ENCODE results near the gene FAM13A. TPM values are rescaled to one million over a fixed set of nuclear protein-coding genes. Genes with fewer than 3 reads are reported as not detected.

The FAM13A gene
- total RNA-seq, 4 donors from 2014 or later: 58.6 to 365 (median 71.2) TPM

DNA sequence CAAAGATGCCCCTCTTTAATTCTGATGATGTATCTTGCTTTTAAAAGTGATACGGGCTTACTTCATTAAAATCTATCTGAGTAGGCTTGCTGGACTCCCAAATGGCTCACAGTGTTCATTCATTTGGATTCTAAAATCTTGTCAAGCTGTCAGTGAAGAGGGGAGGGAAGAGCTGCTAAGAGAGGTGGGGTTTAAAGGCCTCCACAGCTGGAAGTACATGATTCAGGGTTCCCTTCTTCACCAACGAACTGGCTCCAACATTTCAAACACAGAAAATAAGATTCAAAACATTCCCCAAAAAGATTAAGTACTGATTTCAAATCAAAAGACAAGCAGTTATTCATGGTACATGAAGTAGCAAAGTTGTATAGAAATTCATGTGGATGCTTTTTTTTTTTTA lies 226.4 kb downstream of the FAM13A start:
- no peak overlapping the region for H3K4me3 ChIP-seq
- peaks cover 15% of the 10 kb centered on the region for H3K4me1 ChIP-seq
- H3K9me3 ChIP-seq: no peaks in the 10 kb centered on the region
- DNase-seq (ENCODE audit: low spot score in 2 of 2): no peak
- TF ChIP-seq CTCF (IDR thresholded peaks at IDR 0.05) (no peak), EP300 (IDR thresholded peaks at IDR 0.05) (no peak), POLR2A (IDR thresholded peaks at IDR 0.05) (no peak), POLR2AphosphoS5 (IDR thresholded peaks at IDR 0.05) (no peak)
- H3K27me3 ChIP-seq: no peaks in the 10 kb centered on the region
- WGBS: 68% methylated on average over 2 of the region's 2 CpGs
- no peak overlapping the region for H3K27ac ChIP-seq
- H3K36me3 ChIP-seq: no peaks in the 10 kb centered on the region

DNA sequence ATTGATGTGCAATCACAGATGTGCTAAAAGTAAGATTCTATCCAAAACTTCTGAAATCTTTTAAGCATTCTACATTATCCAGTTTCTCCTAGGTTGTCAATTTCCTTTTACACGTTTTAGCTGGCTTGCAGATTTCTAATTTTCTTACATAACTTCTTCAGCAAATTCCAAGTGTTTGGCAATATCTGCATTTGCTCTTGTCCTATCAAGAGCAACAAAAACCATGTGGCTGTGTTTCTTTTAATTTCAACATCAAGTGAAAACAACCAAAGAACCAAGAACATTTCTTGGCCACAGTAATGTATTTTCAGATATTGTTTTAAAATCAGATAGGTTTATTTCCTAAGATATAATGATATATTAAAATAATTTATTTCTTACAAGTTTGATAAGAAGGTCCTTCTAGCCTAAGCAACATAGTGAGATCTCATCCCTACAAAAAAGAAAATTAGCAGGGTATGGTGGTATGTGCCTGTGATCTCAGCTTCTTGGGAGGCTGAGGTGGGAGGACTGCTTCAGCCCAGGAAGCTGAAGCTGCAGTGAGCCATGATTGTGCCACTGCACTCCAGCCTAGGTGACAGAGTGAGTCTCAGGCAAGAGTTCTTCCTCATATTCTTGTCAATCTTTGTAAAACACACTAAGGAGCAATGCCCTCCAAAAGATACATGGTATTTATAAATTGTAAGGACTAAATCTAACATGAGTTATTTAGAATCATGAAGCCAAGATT lies 228.0 kb downstream of the FAM13A start:
- Histone ChIP-seq H3K27ac (no peak overlapping the region), H3K4me3 (no peak overlapping the region), H3K4me1 (peaks cover 17% of the 10 kb centered on the region), H3K9me3 (no peaks in the 10 kb centered on the region), H3K27me3 (no peaks in the 10 kb centered on the region), H3K36me3 (no peaks in the 10 kb centered on the region)
- no peak for DNase-seq (ENCODE audit: low spot score in 2 of 2)
- 0% methylated on average over 1 of the region's 1 CpG for WGBS
- TF ChIP-seq EP300 (IDR thresholded peaks at IDR 0.05): no peak

- no peak for DNase-seq (ENCODE audit: low spot score in 2 of 2)
- Histone ChIP-seq H3K4me3 (no peak overlapping the region), H3K27me3 (no peaks in the 10 kb centered on the region), H3K9me3 (no peaks in the 10 kb centered on the region), H3K36me3 (no peaks in the 10 kb centered on the region), H3K27ac (no peak overlapping the region), H3K4me1 (peaks cover 25% of the 10 kb centered on the region)
- 70% methylated on average over 2 of the region's 2 CpGs for WGBS
- TF ChIP-seq CTCF (IDR thresholded peaks at IDR 0.05) (no peak), EP300 (IDR thresholded peaks at IDR 0.05) (no peak), POLR2AphosphoS5 (IDR thresholded peaks at IDR 0.05) (no peak), POLR2A (IDR thresholded peaks at IDR 0.05) (no peak)
These were observed 229.5 kb downstream of the FAM13A start for GRCh38 chr4:88827442-88827841.

DNA sequence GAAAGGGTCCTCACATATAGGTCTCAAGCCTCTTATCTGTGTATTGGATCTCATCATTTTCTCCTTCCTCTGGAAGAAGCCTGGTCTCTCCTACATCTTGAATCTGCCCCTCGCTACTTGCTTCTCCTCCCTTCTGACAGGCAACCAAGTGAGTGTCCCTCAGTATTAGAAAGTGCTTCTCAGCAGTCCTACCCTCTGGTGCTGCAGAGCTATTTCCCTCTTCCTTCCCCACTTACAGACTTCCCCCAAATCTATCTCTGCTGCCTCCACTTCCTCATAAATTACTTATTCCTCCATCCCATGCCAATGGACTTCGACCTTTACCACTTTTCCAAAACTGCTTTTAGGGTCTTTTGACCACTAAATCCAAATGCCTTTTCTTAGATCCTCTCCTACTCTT lies 230.2 kb downstream of the FAM13A start:
- TF ChIP-seq POLR2A (IDR thresholded peaks at IDR 0.05) (no peak), CTCF (IDR thresholded peaks at IDR 0.05) (no peak), POLR2AphosphoS5 (IDR thresholded peaks at IDR 0.05) (no peak), EP300 (IDR thresholded peaks at IDR 0.05) (no peak)
- WGBS: 96% methylated on average over 2 of the region's 2 CpGs

GRCh38 chr4:88825931-88826330 lies 231.1 kb downstream of the FAM13A start:
- Histone ChIP-seq H3K36me3 (no peaks in the 10 kb centered on the region), H3K9me3 (no peaks in the 10 kb centered on the region), H3K27ac (no peak overlapping the region), H3K27me3 (no peaks in the 10 kb centered on the region), H3K4me1 (peaks cover 34% of the 10 kb centered on the region), H3K4me3 (no peak overlapping the region)
- 72% methylated on average over 2 of the region's 2 CpGs for whole genome bisulfite sequencing
- no peak for TF ChIP-seq POLR2AphosphoS5 (IDR thresholded peaks at IDR 0.05)
- no peak for DNase-seq (ENCODE audit: low spot score in 2 of 2)

More for the DNA sequence above, 230.2 kb downstream of the FAM13A start:
- no peak for DNase-seq (ENCODE audit: low spot score in 2 of 2)
- Histone ChIP-seq H3K27ac (no peak overlapping the region), H3K4me1 (peaks cover 32% of the 10 kb centered on the region), H3K36me3 (no peaks in the 10 kb centered on the region), H3K9me3 (no peaks in the 10 kb centered on the region), H3K27me3 (no peaks in the 10 kb centered on the region), H3K4me3 (no peak overlapping the region)

DNA sequence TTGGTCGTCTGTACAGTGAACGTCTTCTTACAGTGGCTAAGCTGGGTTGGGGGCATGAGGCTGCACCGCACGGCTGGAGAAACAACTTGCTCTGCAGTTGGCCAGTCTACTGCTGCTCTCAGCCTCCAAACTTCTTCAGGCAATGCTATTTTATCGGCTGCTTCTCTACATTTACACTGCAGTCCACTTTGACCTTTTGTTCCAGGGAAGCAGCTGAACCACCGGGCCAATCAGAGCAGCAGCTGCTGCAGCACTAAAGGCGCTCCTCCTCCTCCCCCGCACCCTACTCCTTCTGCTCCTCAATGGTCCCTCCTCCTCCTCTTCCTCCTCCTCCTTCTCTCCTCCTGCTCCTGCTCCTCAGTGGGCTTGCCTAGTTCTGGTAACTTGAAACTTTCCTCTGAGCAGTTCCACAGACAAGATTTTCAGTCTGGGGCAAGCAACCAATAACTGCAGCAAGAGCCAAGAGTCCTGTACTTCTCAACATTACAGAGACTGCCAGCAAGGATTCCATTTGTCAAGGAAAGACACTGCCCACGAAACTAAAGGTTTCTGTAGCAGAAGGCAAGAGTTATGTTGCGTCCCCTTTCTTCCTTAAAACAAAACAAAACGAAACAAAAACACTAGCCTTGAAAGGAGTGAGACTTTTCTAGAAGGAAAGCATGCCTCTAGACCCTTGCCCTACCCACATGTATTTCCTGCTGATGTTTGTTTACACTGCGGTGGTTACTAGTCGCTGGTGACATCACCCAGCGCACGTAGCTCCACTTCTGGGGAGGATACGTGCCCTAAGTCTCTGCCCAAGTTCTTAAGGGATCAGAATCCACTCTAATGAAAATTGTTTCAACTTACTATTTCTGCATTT lies 233.7 kb downstream of the FAM13A start:
- Histone ChIP-seq H3K36me3 (no peaks in the 10 kb centered on the region), H3K9me3 (no peaks in the 10 kb centered on the region), H3K4me3 (peak overlapping the region; percentile 50), H3K4me1 (peaks cover 49% of the 10 kb centered on the region), H3K27me3 (no peaks in the 10 kb centered on the region), H3K27ac (peak overlapping the region; percentile 90)
- 1% methylated on average over 16 of the region's 16 CpGs for WGBS
- DNase-seq (ENCODE audit: low spot score in 2 of 2): peak; percentile 87 to 90
- peak in 1 of 3 donors; percentile 65 for TF ChIP-seq POLR2AphosphoS5 (IDR thresholded peaks at IDR 0.05)
- TF ChIP-seq POLR2A (IDR thresholded peaks at IDR 0.05): peak in 1 of 2 donors; percentile 36
- no peak for TF ChIP-seq CTCF (IDR thresholded peaks at IDR 0.05)

Data from suprapubic skin (tissue), 4 donors.